Measurements from ENCODE around the gene IL20RA.

DNA sequence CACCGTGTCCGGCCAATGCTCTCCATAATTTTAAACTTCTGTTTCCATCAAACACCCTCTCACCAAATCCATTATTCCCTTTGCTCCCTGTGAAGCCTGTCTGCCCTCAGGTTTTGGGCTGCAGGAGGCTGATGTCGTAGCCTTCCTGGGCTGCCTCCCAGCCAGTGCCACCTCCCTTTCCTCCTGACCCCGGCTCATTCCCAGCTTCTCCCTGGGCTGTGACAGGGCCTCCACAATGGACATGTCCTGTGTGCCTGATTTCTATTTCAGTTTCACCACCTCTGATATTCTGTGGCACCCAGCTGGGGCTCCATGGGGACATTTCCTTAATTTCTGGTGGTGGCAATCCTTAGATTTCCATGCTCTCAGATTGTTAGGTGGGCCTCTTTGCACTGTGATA lies 28.8 kb downstream of the IL20RA start:
- TF ChIP-seq, protein P1, sequence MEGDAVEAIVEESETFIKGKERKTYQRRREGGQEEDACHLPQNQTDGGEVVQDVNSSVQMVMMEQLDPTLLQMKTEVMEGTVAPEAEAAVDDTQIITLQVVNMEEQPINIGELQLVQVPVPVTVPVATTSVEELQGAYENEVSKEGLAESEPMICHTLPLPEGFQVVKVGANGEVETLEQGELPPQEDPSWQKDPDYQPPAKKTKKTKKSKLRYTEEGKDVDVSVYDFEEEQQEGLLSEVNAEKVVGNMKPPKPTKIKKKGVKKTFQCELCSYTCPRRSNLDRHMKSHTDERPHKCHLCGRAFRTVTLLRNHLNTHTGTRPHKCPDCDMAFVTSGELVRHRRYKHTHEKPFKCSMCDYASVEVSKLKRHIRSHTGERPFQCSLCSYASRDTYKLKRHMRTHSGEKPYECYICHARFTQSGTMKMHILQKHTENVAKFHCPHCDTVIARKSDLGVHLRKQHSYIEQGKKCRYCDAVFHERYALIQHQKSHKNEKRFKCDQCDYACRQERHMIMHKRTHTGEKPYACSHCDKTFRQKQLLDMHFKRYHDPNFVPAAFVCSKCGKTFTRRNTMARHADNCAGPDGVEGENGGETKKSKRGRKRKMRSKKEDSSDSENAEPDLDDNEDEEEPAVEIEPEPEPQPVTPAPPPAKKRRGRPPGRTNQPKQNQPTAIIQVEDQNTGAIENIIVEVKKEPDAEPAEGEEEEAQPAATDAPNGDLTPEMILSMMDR (optimal IDR thresholded peaks at IDR 0.05 in 1 of 3, IDR thresholded peaks at IDR 0.05 in 1 of 3, conservative IDR thresholded peaks at IDR 0.05 in 1 of 3; ENCODE audit: extremely low read depth in 1 of 3, insufficient read depth in 2 of 3, low read length in 3 of 3), result no peak
- no peak for TF ChIP-seq EZH2 (IDR thresholded peaks at IDR 0.05; ENCODE audit: low read length)
